ENCODE data around the gene WDR62.
A peak's percentile ranks its signal among the peaks of the same experiment; 100 is the strongest.

Gene WDR62

DNA sequence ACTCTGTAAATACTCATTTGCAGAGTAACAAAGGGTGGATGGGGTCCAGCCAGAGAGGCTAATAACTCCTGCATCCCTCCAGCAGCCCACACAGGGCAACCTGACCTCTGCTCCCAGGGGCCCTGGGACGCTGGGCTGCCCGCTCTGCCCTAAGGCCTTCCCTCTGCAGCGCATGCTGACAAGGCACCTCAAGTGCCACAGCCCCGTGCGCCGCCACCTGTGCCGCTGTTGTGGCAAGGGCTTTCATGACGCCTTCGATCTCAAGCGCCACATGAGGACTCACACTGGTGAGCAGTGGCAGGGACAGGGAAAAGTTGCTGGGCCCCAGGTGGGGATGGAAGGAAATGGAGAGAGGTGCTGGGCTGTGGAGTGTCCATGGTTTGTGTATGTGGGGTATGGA lies 58.0 kb downstream of the WDR62 start:
- peaks cover 7 to 16% of the 10 kb centered on the region in 2 donors for H3K36me3 ChIP-seq (ENCODE audit: control insufficient read depth in 2 of 2, insufficient read depth in 2 of 2, low read length in 2 of 2)
- H3K27me3 ChIP-seq (ENCODE audit: control insufficient read depth in 1 of 2, insufficient read depth in 2 of 2, low read length in 2 of 2) = no peaks in the 10 kb centered on the region

GRCh38 chr19:36113425-36113824 lies 58.7 kb downstream of the WDR62 start:
- Histone ChIP-seq H3K4me3 (ENCODE audit: low read length in 2 of 2) (peak overlapping the region in 1 of 2 donors; percentile 92), H3K9me3 (ENCODE audit: control insufficient read depth in 2 of 2, low read length in 2 of 2) (no peaks in the 10 kb centered on the region), H3K27me3 (ENCODE audit: control insufficient read depth in 1 of 2, insufficient read depth in 2 of 2, low read length in 2 of 2) (no peaks in the 10 kb centered on the region), H3K36me3 (ENCODE audit: control insufficient read depth in 2 of 2, insufficient read depth in 2 of 2, low read length in 2 of 2) (peaks cover 9 to 16% of the 10 kb centered on the region in 2 donors), H3K9ac (ENCODE audit: low read length in 2 of 2) (peak overlapping the region in 1 of 2 donors; percentile 89), H3K27ac (ENCODE audit: low read length) (no peak overlapping the region), H3K4me1 (ENCODE audit: control insufficient read depth, insufficient read depth, low read length) (peaks cover 34% of the 10 kb centered on the region)

More for the DNA sequence above, 58.0 kb downstream of the WDR62 start:
- Histone ChIP-seq H3K4me1 (ENCODE audit: control insufficient read depth, insufficient read depth, low read length) (peaks cover 32% of the 10 kb centered on the region), H3K9me3 (ENCODE audit: control insufficient read depth in 2 of 2, low read length in 2 of 2) (no peaks in the 10 kb centered on the region), H3K9ac (ENCODE audit: low read length in 2 of 2) (no peak overlapping the region), H3K27ac (ENCODE audit: low read length) (no peak overlapping the region), H3K4me3 (ENCODE audit: low read length in 2 of 2) (no peak overlapping the region)

GRCh38 chr19:36113894-36114720 lies 59.4 kb downstream of the WDR62 start:
- peak overlapping the region; percentile 82 for H3K27ac ChIP-seq (ENCODE audit: low read length)
- H3K9ac ChIP-seq (ENCODE audit: low read length in 2 of 2) = peak overlapping the region; percentile 88 to 89
- H3K4me3 ChIP-seq (ENCODE audit: low read length in 2 of 2) = peak overlapping the region; percentile 84 to 92
- peaks cover 34% of the 10 kb centered on the region for H3K4me1 ChIP-seq (ENCODE audit: control insufficient read depth, insufficient read depth, low read length)
- no peaks in the 10 kb centered on the region for H3K27me3 ChIP-seq (ENCODE audit: control insufficient read depth in 1 of 2, insufficient read depth in 2 of 2, low read length in 2 of 2)
- no peaks in the 10 kb centered on the region for H3K9me3 ChIP-seq (ENCODE audit: control insufficient read depth in 2 of 2, low read length in 2 of 2)
- H3K36me3 ChIP-seq (ENCODE audit: control insufficient read depth in 2 of 2, insufficient read depth in 2 of 2, low read length in 2 of 2) = peaks cover 9 to 19% of the 10 kb centered on the region in 2 donors

- H3K9ac ChIP-seq (ENCODE audit: low read length in 2 of 2) = peak within 1 kb of the TSS; percentile 88 to 89
- peak within 1 kb of the TSS; percentile 82 for H3K27ac ChIP-seq (ENCODE audit: low read length)
- H3K27me3 ChIP-seq (ENCODE audit: control insufficient read depth in 1 of 2, insufficient read depth in 2 of 2, low read length in 2 of 2) = no peaks in the 10 kb centered on the region
- peak within 1 kb of the TSS; percentile 86 to 92 for H3K4me3 ChIP-seq (ENCODE audit: low read length in 2 of 2)
- H3K4me1 ChIP-seq (ENCODE audit: control insufficient read depth, insufficient read depth, low read length) = peaks cover 34% of the 10 kb centered on the region
- no peaks in the 10 kb centered on the region for H3K9me3 ChIP-seq (ENCODE audit: control insufficient read depth in 2 of 2, low read length in 2 of 2)
- H3K36me3 ChIP-seq (ENCODE audit: control insufficient read depth in 2 of 2, insufficient read depth in 2 of 2, low read length in 2 of 2) = peaks cover 9 to 24% of the 10 kb centered on the region in 2 donors
These were observed 60.2 kb downstream of the WDR62 start, which contains the start of gene POLR2I for GRCh38 chr19:36114721-36115452. Gene POLR2I (minus strand): TSS chr19:36114875. CDS start chr19:36114856, 19 bp downstream.

- Histone ChIP-seq H3K9ac (ENCODE audit: low read length in 2 of 2) (peak within 1 kb of the TSS; percentile 88 to 89), H3K27me3 (ENCODE audit: control insufficient read depth in 1 of 2, insufficient read depth in 2 of 2, low read length in 2 of 2) (no peaks in the 10 kb centered on the region), H3K27ac (ENCODE audit: low read length) (peak within 1 kb of the TSS; percentile 82), H3K9me3 (ENCODE audit: control insufficient read depth in 2 of 2, low read length in 2 of 2) (no peaks in the 10 kb centered on the region), H3K4me1 (ENCODE audit: control insufficient read depth, insufficient read depth, low read length) (peaks cover 34% of the 10 kb centered on the region), H3K4me3 (ENCODE audit: low read length in 2 of 2) (peak within 1 kb of the TSS; percentile 86 to 92), H3K36me3 (ENCODE audit: control insufficient read depth in 2 of 2, insufficient read depth in 2 of 2, low read length in 2 of 2) (peaks cover 9 to 25% of the 10 kb centered on the region in 2 donors)
These were observed 61.0 kb downstream of the WDR62 start, which contains the start of gene TBCB for GRCh38 chr19:36115453-36116343. Gene TBCB (plus strand): TSS chr19:36115468. CDS start chr19:36115561, 93 bp downstream.

DNA sequence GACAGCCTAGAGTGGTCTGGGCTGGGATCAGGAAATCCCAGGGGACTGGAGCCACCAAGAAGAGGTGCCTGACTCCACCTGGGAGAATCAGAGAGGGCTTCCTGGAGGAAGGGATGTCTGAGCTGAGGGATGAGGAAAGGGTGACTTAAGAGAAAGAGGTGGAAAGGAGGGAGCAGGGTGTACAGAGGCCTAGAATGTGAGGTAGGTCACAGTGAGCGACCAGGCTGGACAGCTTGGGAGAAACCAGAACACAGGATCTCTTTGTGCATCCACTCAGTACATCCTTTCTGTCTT lies 61.6 kb downstream of the WDR62 start:
- peak overlapping the region; percentile 82 for H3K27ac ChIP-seq (ENCODE audit: low read length)

DNA sequence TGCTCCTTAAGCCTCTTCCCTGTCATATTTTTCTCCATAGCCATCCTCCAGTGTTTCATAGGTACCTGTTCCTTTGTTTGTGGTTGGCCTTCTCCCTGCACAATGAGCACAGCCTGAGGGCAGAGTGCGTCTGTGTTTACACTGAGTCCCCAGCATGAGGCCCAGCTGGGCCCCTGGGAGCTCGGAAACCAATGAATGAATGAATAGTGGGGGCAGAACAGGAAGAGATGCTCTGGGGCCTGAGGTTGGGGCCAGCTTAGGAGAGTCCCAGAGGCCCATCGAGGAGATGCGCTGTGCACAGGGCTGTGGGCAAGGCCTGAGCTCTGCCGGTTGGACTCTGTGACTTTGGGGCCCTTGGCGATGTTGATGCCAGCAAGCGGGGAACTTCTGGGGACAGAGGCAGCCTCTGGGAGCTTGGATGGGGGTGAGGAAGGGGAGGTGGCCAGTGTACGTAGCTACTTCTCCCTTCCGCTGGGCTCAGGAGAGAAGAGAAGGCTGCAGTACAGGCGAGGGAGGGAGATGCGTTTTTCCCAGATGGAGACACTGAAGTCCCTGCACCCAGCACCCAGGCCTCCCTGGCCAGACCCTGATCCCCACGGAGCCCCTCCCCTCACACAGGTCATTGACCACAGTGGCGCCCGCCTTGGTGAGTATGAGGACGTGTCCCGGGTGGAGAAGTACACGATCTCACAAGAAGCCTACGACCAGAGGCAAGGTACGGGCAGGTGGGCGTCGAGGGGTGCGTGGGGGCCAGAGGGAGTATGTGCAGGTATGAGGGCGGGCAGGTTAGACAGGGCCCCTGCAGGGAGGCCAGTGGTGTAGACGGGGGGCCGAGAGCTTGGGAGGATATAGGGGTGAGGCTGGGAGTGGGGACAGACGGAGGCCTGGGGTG lies 65.6 kb downstream of the WDR62 start:
- H3K9ac ChIP-seq (ENCODE audit: low read length in 2 of 2) = no peak overlapping the region
- no peaks in the 10 kb centered on the region for H3K9me3 ChIP-seq (ENCODE audit: control insufficient read depth in 2 of 2, low read length in 2 of 2)
- no peak overlapping the region for H3K27ac ChIP-seq (ENCODE audit: low read length)
- peaks cover 14% of the 10 kb centered on the region for H3K4me1 ChIP-seq (ENCODE audit: control insufficient read depth, insufficient read depth, low read length)
- no peaks in the 10 kb centered on the region for H3K27me3 ChIP-seq (ENCODE audit: control insufficient read depth in 1 of 2, insufficient read depth in 2 of 2, low read length in 2 of 2)
- H3K36me3 ChIP-seq (ENCODE audit: control insufficient read depth in 2 of 2, insufficient read depth in 2 of 2, low read length in 2 of 2) = peaks cover 17 to 28% of the 10 kb centered on the region in 2 donors
- H3K4me3 ChIP-seq (ENCODE audit: low read length in 2 of 2) = no peak overlapping the region

More for the DNA sequence above, 61.6 kb downstream of the WDR62 start:
- Histone ChIP-seq H3K36me3 (ENCODE audit: control insufficient read depth in 2 of 2, insufficient read depth in 2 of 2, low read length in 2 of 2) (peaks cover 9 to 22% of the 10 kb centered on the region in 2 donors), H3K4me1 (ENCODE audit: control insufficient read depth, insufficient read depth, low read length) (peaks cover 34% of the 10 kb centered on the region), H3K27me3 (ENCODE audit: control insufficient read depth in 1 of 2, insufficient read depth in 2 of 2, low read length in 2 of 2) (no peaks in the 10 kb centered on the region), H3K4me3 (ENCODE audit: low read length in 2 of 2) (peak overlapping the region; percentile 86 to 92), H3K9ac (ENCODE audit: low read length in 2 of 2) (peak overlapping the region; percentile 60 to 75), H3K9me3 (ENCODE audit: control insufficient read depth in 2 of 2, low read length in 2 of 2) (no peaks in the 10 kb centered on the region)

- Histone ChIP-seq H3K9ac (ENCODE audit: low read length in 2 of 2) (no peak overlapping the region), H3K36me3 (ENCODE audit: control insufficient read depth in 2 of 2, insufficient read depth in 2 of 2, low read length in 2 of 2) (peaks cover 23 to 31% of the 10 kb centered on the region in 2 donors), H3K4me3 (ENCODE audit: low read length in 2 of 2) (no peak overlapping the region), H3K27me3 (ENCODE audit: control insufficient read depth in 1 of 2, insufficient read depth in 2 of 2, low read length in 2 of 2) (no peaks in the 10 kb centered on the region), H3K4me1 (ENCODE audit: control insufficient read depth, insufficient read depth, low read length) (peaks cover 12% of the 10 kb centered on the region), H3K27ac (ENCODE audit: low read length) (no peak overlapping the region), H3K9me3 (ENCODE audit: control insufficient read depth in 2 of 2, low read length in 2 of 2) (no peaks in the 10 kb centered on the region)
These were observed 66.3 kb downstream of the WDR62 start for GRCh38 chr19:36120984-36121358.

DNA sequence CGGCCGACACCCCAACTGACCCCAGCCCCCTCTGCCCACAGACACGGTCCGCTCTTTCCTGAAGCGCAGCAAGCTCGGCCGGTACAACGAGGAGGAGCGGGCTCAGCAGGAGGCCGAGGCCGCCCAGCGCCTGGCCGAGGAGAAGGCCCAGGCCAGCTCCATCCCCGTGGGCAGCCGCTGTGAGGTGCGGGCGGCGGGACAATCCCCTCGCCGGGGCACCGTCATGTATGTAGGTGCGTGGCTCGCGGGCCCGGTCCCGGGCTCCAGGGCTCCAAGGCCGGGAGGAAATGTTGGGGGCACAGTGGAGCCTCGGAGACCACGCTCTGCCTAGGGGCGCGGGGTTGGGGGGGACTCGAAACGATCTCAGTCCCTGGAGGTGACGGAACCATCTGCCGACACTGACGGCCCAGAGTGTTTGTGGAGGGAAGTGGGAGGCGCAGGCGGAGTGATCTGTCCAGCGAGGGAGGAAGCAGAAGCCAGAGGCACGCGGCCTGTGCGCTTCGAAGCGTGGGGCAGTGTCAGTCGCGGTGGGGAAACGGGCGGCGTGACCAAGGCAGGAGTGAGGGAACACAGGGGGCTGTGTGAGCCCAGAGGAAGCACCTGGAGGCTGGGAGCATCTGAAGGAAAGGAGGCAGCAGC lies 66.9 kb downstream of the WDR62 start:
- Histone ChIP-seq H3K9ac (ENCODE audit: low read length in 2 of 2) (no peak overlapping the region), H3K9me3 (ENCODE audit: control insufficient read depth in 2 of 2, low read length in 2 of 2) (no peaks in the 10 kb centered on the region), H3K4me3 (ENCODE audit: low read length in 2 of 2) (no peak overlapping the region), H3K27me3 (ENCODE audit: control insufficient read depth in 1 of 2, insufficient read depth in 2 of 2, low read length in 2 of 2) (no peaks in the 10 kb centered on the region), H3K36me3 (ENCODE audit: control insufficient read depth in 2 of 2, insufficient read depth in 2 of 2, low read length in 2 of 2) (peaks cover 23 to 31% of the 10 kb centered on the region in 2 donors), H3K27ac (ENCODE audit: low read length) (no peak overlapping the region), H3K4me1 (ENCODE audit: control insufficient read depth, insufficient read depth, low read length) (peaks cover 5% of the 10 kb centered on the region)
